Measurements from ENCODE around the gene ASXL1.

Gene ASXL1

GRCh38 chr20:32326504-32326845 lies 31.7 kb upstream of the ASXL1 start:
- no peak overlapping the region for H4K12ac ChIP-seq (ENCODE audit: low read depth, low read length)
- DNase-seq, result no peak
- WGBS (ENCODE audit: extremely low coverage, insufficient coverage, insufficient read length), result no CpG with 5 or more reads among the region's 1 CpG
- no peak overlapping the region for H3K4me3 ChIP-seq (ENCODE audit: low read depth, low read length)
- no peak overlapping the region for H2BK120ac ChIP-seq (ENCODE audit: insufficient read depth, low read length, poor library complexity)
- H4K8ac ChIP-seq (ENCODE audit: low read depth, low read length), result no peak overlapping the region
- no peak overlapping the region for H3K4me2 ChIP-seq (ENCODE audit: low read length)
- peaks cover 0 to 6% of the 10 kb centered on the region in 2 experiments for H3K4me1 ChIP-seq (ENCODE audit: control insufficient read depth in 1 of 2, insufficient read depth in 2 of 2, low read length in 2 of 2)
- no peaks in the 10 kb centered on the region for H3K79me2 ChIP-seq (ENCODE audit: control insufficient read depth, insufficient read depth, low read length, poor library complexity)
- no peaks in the 10 kb centered on the region for H3K27me3 ChIP-seq (ENCODE audit: insufficient read depth, low read length)
- no peak overlapping the region for H2BK5ac ChIP-seq (ENCODE audit: low read depth, low read length, poor library complexity)
- H3K18ac ChIP-seq (ENCODE audit: low read length), result no peak overlapping the region
- H3K23ac ChIP-seq (ENCODE audit: low read length), result no peak overlapping the region
- H3K9ac ChIP-seq (ENCODE audit: low read length), result no peak overlapping the region
- H4K91ac ChIP-seq (ENCODE audit: low read depth, low read length), result no peak overlapping the region
- H3K27ac ChIP-seq (ENCODE audit: low read depth, low read length), result no peak overlapping the region
- no peak overlapping the region for H2BK12ac ChIP-seq (ENCODE audit: low read length)
- H3K79me1 ChIP-seq (ENCODE audit: low read length), result no peaks in the 10 kb centered on the region
- no peak overlapping the region for H3K14ac ChIP-seq (ENCODE audit: low read length)
- no peak overlapping the region for H2AK5ac ChIP-seq (ENCODE audit: low read length)
- no peaks in the 10 kb centered on the region for H3K9me3 ChIP-seq (ENCODE audit: insufficient read depth, low read depth, low read length)
- no peak overlapping the region for H2AFZ ChIP-seq (ENCODE audit: insufficient read depth, low read length, poor library complexity)
- peaks cover 9 to 12% of the 10 kb centered on the region in 2 experiments for H3K36me3 ChIP-seq (ENCODE audit: control insufficient read depth in 1 of 2, insufficient read depth in 2 of 2, low read length in 2 of 2)
- H3K4ac ChIP-seq (ENCODE audit: low read depth, low read length), result no peak overlapping the region

- no peak overlapping the region for H4K91ac ChIP-seq (ENCODE audit: low read depth, low read length)
- no peak overlapping the region for H4K12ac ChIP-seq (ENCODE audit: low read depth, low read length)
- no peak overlapping the region for H3K4me2 ChIP-seq (ENCODE audit: low read length)
- H3K9me3 ChIP-seq (ENCODE audit: insufficient read depth, low read depth, low read length), result no peaks in the 10 kb centered on the region
- H2BK120ac ChIP-seq (ENCODE audit: insufficient read depth, low read length, poor library complexity), result no peak overlapping the region
- H2AFZ ChIP-seq (ENCODE audit: insufficient read depth, low read length, poor library complexity), result no peak overlapping the region
- H3K27me3 ChIP-seq (ENCODE audit: insufficient read depth, low read length), result no peaks in the 10 kb centered on the region
- no peak for DNase-seq
- H3K18ac ChIP-seq (ENCODE audit: low read length), result no peak overlapping the region
- no peak overlapping the region for H3K4me3 ChIP-seq (ENCODE audit: low read depth, low read length)
- no peak overlapping the region for H4K8ac ChIP-seq (ENCODE audit: low read depth, low read length)
- no peak overlapping the region for H2BK12ac ChIP-seq (ENCODE audit: low read length)
- H3K79me2 ChIP-seq (ENCODE audit: control insufficient read depth, insufficient read depth, low read length, poor library complexity), result no peaks in the 10 kb centered on the region
- no peak overlapping the region for H3K4ac ChIP-seq (ENCODE audit: low read depth, low read length)
- H2AK5ac ChIP-seq (ENCODE audit: low read length), result no peak overlapping the region
- peaks cover 12 to 18% of the 10 kb centered on the region in 2 experiments for H3K36me3 ChIP-seq (ENCODE audit: control insufficient read depth in 1 of 2, insufficient read depth in 2 of 2, low read length in 2 of 2)
- no CpG with 5 or more reads among the region's 9 CpGs for WGBS (ENCODE audit: extremely low coverage, insufficient coverage, insufficient read length)
- no peak overlapping the region for H3K14ac ChIP-seq (ENCODE audit: low read length)
- H3K9ac ChIP-seq (ENCODE audit: low read length), result no peak overlapping the region
- H3K4me1 ChIP-seq (ENCODE audit: control insufficient read depth in 1 of 2, insufficient read depth in 2 of 2, low read length in 2 of 2), result peaks cover 0 to 6% of the 10 kb centered on the region in 2 experiments
- H3K79me1 ChIP-seq (ENCODE audit: low read length), result no peaks in the 10 kb centered on the region
- H2BK5ac ChIP-seq (ENCODE audit: low read depth, low read length, poor library complexity), result no peak overlapping the region
- H3K23ac ChIP-seq (ENCODE audit: low read length), result no peak overlapping the region
- no peak overlapping the region for H3K27ac ChIP-seq (ENCODE audit: low read depth, low read length)
Measured at GRCh38 chr20:32327087-32327681, 30.9 kb upstream of the ASXL1 start.

- no peak overlapping the region for H2AK5ac ChIP-seq (ENCODE audit: low read length)
- no peak overlapping the region for H3K9ac ChIP-seq (ENCODE audit: low read length)
- no peak overlapping the region for H3K4me2 ChIP-seq (ENCODE audit: low read length)
- peaks cover 0 to 10% of the 10 kb centered on the region in 2 experiments for H3K4me1 ChIP-seq (ENCODE audit: control insufficient read depth in 1 of 2, insufficient read depth in 2 of 2, low read length in 2 of 2)
- H3K79me1 ChIP-seq (ENCODE audit: low read length), result no peaks in the 10 kb centered on the region
- no peak overlapping the region for H3K27ac ChIP-seq (ENCODE audit: low read depth, low read length)
- no peak overlapping the region for H3K18ac ChIP-seq (ENCODE audit: low read length)
- no peak for DNase-seq
- no peak overlapping the region for H4K8ac ChIP-seq (ENCODE audit: low read depth, low read length)
- no peak overlapping the region for H2BK120ac ChIP-seq (ENCODE audit: insufficient read depth, low read length, poor library complexity)
- WGBS (ENCODE audit: extremely low coverage, insufficient coverage, insufficient read length), result no CpG with 5 or more reads among the region's 7 CpGs
- peaks cover 11 to 20% of the 10 kb centered on the region in 2 experiments for H3K36me3 ChIP-seq (ENCODE audit: control insufficient read depth in 1 of 2, insufficient read depth in 2 of 2, low read length in 2 of 2)
- H2AFZ ChIP-seq (ENCODE audit: insufficient read depth, low read length, poor library complexity), result no peak overlapping the region
- no peak overlapping the region for H3K23ac ChIP-seq (ENCODE audit: low read length)
- no peak overlapping the region for H2BK5ac ChIP-seq (ENCODE audit: low read depth, low read length, poor library complexity)
- no peaks in the 10 kb centered on the region for H3K79me2 ChIP-seq (ENCODE audit: control insufficient read depth, insufficient read depth, low read length, poor library complexity)
- H4K91ac ChIP-seq (ENCODE audit: low read depth, low read length), result no peak overlapping the region
- H4K12ac ChIP-seq (ENCODE audit: low read depth, low read length), result no peak overlapping the region
- no peaks in the 10 kb centered on the region for H3K27me3 ChIP-seq (ENCODE audit: insufficient read depth, low read length)
- H3K4me3 ChIP-seq (ENCODE audit: low read depth, low read length), result no peak overlapping the region
- H3K9me3 ChIP-seq (ENCODE audit: insufficient read depth, low read depth, low read length), result no peaks in the 10 kb centered on the region
- H2BK12ac ChIP-seq (ENCODE audit: low read length), result no peak overlapping the region
- H3K14ac ChIP-seq (ENCODE audit: low read length), result no peak overlapping the region
- no peak overlapping the region for H3K4ac ChIP-seq (ENCODE audit: low read depth, low read length)
Measured at GRCh38 chr20:32329817-32330554, 28.1 kb upstream of the ASXL1 start.

- H3K14ac ChIP-seq (ENCODE audit: low read length), result no peak overlapping the region
- no peak overlapping the region for H3K4ac ChIP-seq (ENCODE audit: low read depth, low read length)
- no peak overlapping the region for H2BK5ac ChIP-seq (ENCODE audit: low read depth, low read length, poor library complexity)
- no peak overlapping the region for H4K12ac ChIP-seq (ENCODE audit: low read depth, low read length)
- H3K9me3 ChIP-seq (ENCODE audit: insufficient read depth, low read depth, low read length), result no peaks in the 10 kb centered on the region
- H3K4me1 ChIP-seq (ENCODE audit: control insufficient read depth in 1 of 2, insufficient read depth in 2 of 2, low read length in 2 of 2), result peaks cover 0 to 10% of the 10 kb centered on the region in 2 experiments
- no peaks in the 10 kb centered on the region for H3K79me1 ChIP-seq (ENCODE audit: low read length)
- H2BK120ac ChIP-seq (ENCODE audit: insufficient read depth, low read length, poor library complexity), result no peak overlapping the region
- no peak overlapping the region for H3K27ac ChIP-seq (ENCODE audit: low read depth, low read length)
- no peak overlapping the region for H3K4me3 ChIP-seq (ENCODE audit: low read depth, low read length)
- H4K91ac ChIP-seq (ENCODE audit: low read depth, low read length), result no peak overlapping the region
- peaks cover 11 to 20% of the 10 kb centered on the region in 2 experiments for H3K36me3 ChIP-seq (ENCODE audit: control insufficient read depth in 1 of 2, insufficient read depth in 2 of 2, low read length in 2 of 2)
- H2AK5ac ChIP-seq (ENCODE audit: low read length), result no peak overlapping the region
- H2AFZ ChIP-seq (ENCODE audit: insufficient read depth, low read length, poor library complexity), result no peak overlapping the region
- DNase-seq, result no peak
- no peak overlapping the region for H4K8ac ChIP-seq (ENCODE audit: low read depth, low read length)
- no peaks in the 10 kb centered on the region for H3K27me3 ChIP-seq (ENCODE audit: insufficient read depth, low read length)
- no peak overlapping the region for H3K23ac ChIP-seq (ENCODE audit: low read length)
- H3K9ac ChIP-seq (ENCODE audit: low read length), result no peak overlapping the region
- no peaks in the 10 kb centered on the region for H3K79me2 ChIP-seq (ENCODE audit: control insufficient read depth, insufficient read depth, low read length, poor library complexity)
- H3K4me2 ChIP-seq (ENCODE audit: low read length), result no peak overlapping the region
- H3K18ac ChIP-seq (ENCODE audit: low read length), result no peak overlapping the region
- H2BK12ac ChIP-seq (ENCODE audit: low read length), result no peak overlapping the region
- no CpG with 5 or more reads among the region's 1 CpG for WGBS (ENCODE audit: extremely low coverage, insufficient coverage, insufficient read length)
Measured at GRCh38 chr20:32330555-32330897, 27.6 kb upstream of the ASXL1 start.

Measured in trophoblast cell (in vitro differentiated cells and primary cell).